Measurements from ENCODE around the gene GRB10. TPM values are rescaled to one million over a fixed set of nuclear protein-coding genes. Genes with fewer than 3 reads are reported as not detected.
A peak's percentile ranks its signal among the peaks of the same experiment; 100 is the strongest.

The GRB10 gene
- total RNA-seq, 1 donor from 2014 or later: 93.0 TPM

- no peaks in the 10 kb centered on the region for H3K9me3 Mint-ChIP-seq
- TF ChIP-seq, protein P1, sequence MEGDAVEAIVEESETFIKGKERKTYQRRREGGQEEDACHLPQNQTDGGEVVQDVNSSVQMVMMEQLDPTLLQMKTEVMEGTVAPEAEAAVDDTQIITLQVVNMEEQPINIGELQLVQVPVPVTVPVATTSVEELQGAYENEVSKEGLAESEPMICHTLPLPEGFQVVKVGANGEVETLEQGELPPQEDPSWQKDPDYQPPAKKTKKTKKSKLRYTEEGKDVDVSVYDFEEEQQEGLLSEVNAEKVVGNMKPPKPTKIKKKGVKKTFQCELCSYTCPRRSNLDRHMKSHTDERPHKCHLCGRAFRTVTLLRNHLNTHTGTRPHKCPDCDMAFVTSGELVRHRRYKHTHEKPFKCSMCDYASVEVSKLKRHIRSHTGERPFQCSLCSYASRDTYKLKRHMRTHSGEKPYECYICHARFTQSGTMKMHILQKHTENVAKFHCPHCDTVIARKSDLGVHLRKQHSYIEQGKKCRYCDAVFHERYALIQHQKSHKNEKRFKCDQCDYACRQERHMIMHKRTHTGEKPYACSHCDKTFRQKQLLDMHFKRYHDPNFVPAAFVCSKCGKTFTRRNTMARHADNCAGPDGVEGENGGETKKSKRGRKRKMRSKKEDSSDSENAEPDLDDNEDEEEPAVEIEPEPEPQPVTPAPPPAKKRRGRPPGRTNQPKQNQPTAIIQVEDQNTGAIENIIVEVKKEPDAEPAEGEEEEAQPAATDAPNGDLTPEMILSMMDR (conservative IDR thresholded peaks at IDR 0.05): no peak
- H3K27me3 Mint-ChIP-seq (ENCODE audit: low read depth): no peaks in the 10 kb centered on the region
- H3K36me3 Mint-ChIP-seq (ENCODE audit: low read depth): peaks cover 3% of the 10 kb centered on the region
- no peak overlapping the region for H3K4me3 Mint-ChIP-seq
- no peak for DNase-seq (ENCODE audit: low read depth, low spot score)
- peaks cover 43% of the 10 kb centered on the region for H3K4me1 Mint-ChIP-seq
- no peak overlapping the region for H3K27ac Mint-ChIP-seq (ENCODE audit: unreplicated experiment)
These were observed 58.8 kb downstream of the GRB10 start for GRCh38 chr7:50723888-50724287.

DNA sequence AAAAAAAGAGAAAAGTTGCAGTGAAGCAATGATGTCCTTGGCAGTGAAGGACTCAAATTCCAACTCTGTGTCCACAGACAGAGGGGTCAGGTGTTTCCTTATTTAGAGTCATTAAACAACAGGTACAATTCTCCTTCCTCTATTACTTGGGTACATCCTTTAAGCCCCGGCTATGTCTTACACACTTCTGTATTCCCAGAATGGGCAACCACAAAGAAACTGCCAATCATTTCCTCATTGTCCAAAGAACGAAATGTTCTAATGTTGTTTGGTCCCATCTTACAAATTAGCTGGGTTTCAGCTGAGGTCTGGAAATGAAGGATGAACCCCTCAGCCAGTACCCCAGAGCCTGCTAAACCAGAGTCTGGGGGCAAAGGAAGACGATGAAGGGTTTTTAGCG is 59.5 kb downstream of the GRB10 start:
- no peak for DNase-seq (ENCODE audit: low read depth, low spot score)
- H3K4me1 Mint-ChIP-seq: peaks cover 49% of the 10 kb centered on the region
- H3K4me3 Mint-ChIP-seq: no peak overlapping the region
- H3K36me3 Mint-ChIP-seq (ENCODE audit: low read depth): peaks cover 3% of the 10 kb centered on the region
- no peaks in the 10 kb centered on the region for H3K9me3 Mint-ChIP-seq
- no peak overlapping the region for H3K27ac Mint-ChIP-seq (ENCODE audit: unreplicated experiment)
- no peaks in the 10 kb centered on the region for H3K27me3 Mint-ChIP-seq (ENCODE audit: low read depth)
- TF ChIP-seq, protein P1 (conservative IDR thresholded peaks at IDR 0.05): no peak

- no peak for DNase-seq (ENCODE audit: low read depth, low spot score)
- peak overlapping the region; percentile 53 for H3K27ac Mint-ChIP-seq (ENCODE audit: unreplicated experiment)
- H3K4me1 Mint-ChIP-seq: peaks cover 55% of the 10 kb centered on the region
- TF ChIP-seq, protein P1 (conservative IDR thresholded peaks at IDR 0.05): no peak
- H3K4me3 Mint-ChIP-seq: no peak overlapping the region
- H3K27me3 Mint-ChIP-seq (ENCODE audit: low read depth): no peaks in the 10 kb centered on the region
- no peaks in the 10 kb centered on the region for H3K9me3 Mint-ChIP-seq
- peaks cover 3% of the 10 kb centered on the region for H3K36me3 Mint-ChIP-seq (ENCODE audit: low read depth)
These were observed 60.9 kb downstream of the GRB10 start for GRCh38 chr7:50721661-50722259.

GRCh38 chr7:50721160-50721559 is 61.5 kb downstream of the GRB10 start:
- Mint-ChIP-seq H3K27ac (ENCODE audit: unreplicated experiment) (no peak overlapping the region), H3K4me1 (peaks cover 59% of the 10 kb centered on the region)
- DNase-seq (ENCODE audit: low read depth, low spot score): no peak

GRCh38 chr7:50720295-50720694 is 62.4 kb downstream of the GRB10 start:
- H3K4me1 Mint-ChIP-seq: peaks cover 58% of the 10 kb centered on the region
- TF ChIP-seq, protein P1 (conservative IDR thresholded peaks at IDR 0.05): no peak
- peaks cover 6% of the 10 kb centered on the region for H3K36me3 Mint-ChIP-seq (ENCODE audit: low read depth)
- no peak overlapping the region for H3K27ac Mint-ChIP-seq (ENCODE audit: unreplicated experiment)
- H3K4me3 Mint-ChIP-seq: no peak overlapping the region
- no peaks in the 10 kb centered on the region for H3K27me3 Mint-ChIP-seq (ENCODE audit: low read depth)
- DNase-seq (ENCODE audit: low read depth, low spot score): no peak
- peaks cover 4% of the 10 kb centered on the region for H3K9me3 Mint-ChIP-seq

More at GRCh38 chr7:50721160-50721559, 61.5 kb downstream of the GRB10 start:
- TF ChIP-seq, protein P1 (conservative IDR thresholded peaks at IDR 0.05): no peak
- H3K27me3 Mint-ChIP-seq (ENCODE audit: low read depth): no peaks in the 10 kb centered on the region
- H3K9me3 Mint-ChIP-seq: no peaks in the 10 kb centered on the region
- peaks cover 3% of the 10 kb centered on the region for H3K36me3 Mint-ChIP-seq (ENCODE audit: low read depth)
- H3K4me3 Mint-ChIP-seq: no peak overlapping the region

All from neural crest cell (in vitro differentiated cells).